NK-92 treated with Interleukin-12 subunit alpha and Interleukin-12 subunit beta, amount 100 ng/mL, for 24 hours (cell line): ENCODE measurements around the gene GON4L.
"Not testable (repeated sequence)": the region's sequence is repeated elsewhere in the genome, so short reads cannot be mapped to it uniquely, and the experiment has no call there.

Experiments used
- DNase-seq: peaks from one replicate; lab custom pipeline; 2025; lab: John Stamatoyannopoulos, UW

Gene GON4L

GRCh38 chr1:155877945-155878344 is 20.9 kb upstream of the GON4L start:
- no peak for DNase-seq

- DNase-seq = no peak
Observed at GRCh38 chr1:155873860-155874259, 16.8 kb upstream of the GON4L start.

- no peak for DNase-seq
Observed at GRCh38 chr1:155872527-155872926, 15.5 kb upstream of the GON4L start.

GRCh38 chr1:155871390-155871789 is 14.4 kb upstream of the GON4L start:
- DNase-seq = no peak

GRCh38 chr1:155867766-155868165 is 10.8 kb upstream of the GON4L start:
- no peak for DNase-seq

- DNase-seq = no peak
Observed at GRCh38 chr1:155864393-155864792, 7.4 kb upstream of the GON4L start.

- no peak for DNase-seq
Observed at GRCh38 chr1:155861896-155862295, 4.9 kb upstream of the GON4L start.

GRCh38 chr1:155860970-155861510 is 4.0 kb upstream of the GON4L start:
- DNase-seq = no peak

GRCh38 chr1:155859881-155860871 is 3.2 kb upstream of the GON4L start:
- DNase-seq = peak; percentile 86

GRCh38 chr1:155859234-155859829 is 2.3 kb upstream of the GON4L start, which contains the start of gene SYT11:
Gene SYT11, plus strand, starts transcription at chr1:155859567. Its CDS starts 195 bp downstream, at chr1:155859762.
- DNase-seq = peak; percentile 96

- DNase-seq = peak; percentile 12
Observed at GRCh38 chr1:155858800-155859233, 1.8 kb upstream of the GON4L start.

- no peak for DNase-seq
Observed at GRCh38 chr1:155856257-155856974, 598 bp downstream of the GON4L start.

GRCh38 chr1:155850345-155850744 is 6.7 kb downstream of the GON4L start:
- no peak for DNase-seq

- DNase-seq = no peak
Observed at GRCh38 chr1:155847823-155848529, 9.0 kb downstream of the GON4L start.

GRCh38 chr1:155844860-155845421 is 12.1 kb downstream of the GON4L start:
- DNase-seq = no peak

- DNase-seq = no peak
Observed at GRCh38 chr1:155840386-155840785, 16.6 kb downstream of the GON4L start.

- no peak for DNase-seq
Observed at GRCh38 chr1:155835548-155835947, 21.5 kb downstream of the GON4L start.

GRCh38 chr1:155834927-155835399 is 22.1 kb downstream of the GON4L start:
- not testable (repeated sequence) for DNase-seq

- DNase-seq = no peak
Observed at GRCh38 chr1:155834296-155834926, 22.6 kb downstream of the GON4L start.

- no peak for DNase-seq
Observed at GRCh38 chr1:155833665-155834295, 23.2 kb downstream of the GON4L start.
